ENCODE data around the gene VTI1A.

- no peak for TF ChIP-seq RCOR1 (IDR thresholded peaks at IDR 0.05; ENCODE audit: low read length)
- no peak for TF ChIP-seq TEAD4 (IDR thresholded peaks at IDR 0.05; ENCODE audit: borderline replicate concordance, insufficient read depth)
- no peak for TF ChIP-seq CTCF (IDR thresholded peaks at IDR 0.05)
- TF ChIP-seq RAD21 (IDR thresholded peaks at IDR 0.05; ENCODE audit: low read length): no peak
Measured at GRCh38 chr10:112779025-112779770, 332.2 kb downstream of the VTI1A start.
